Stimulated activated naive CD4-positive, alpha-beta T cell (primary cell): Measurements from ENCODE around the gene PDGFA.
A peak's percentile ranks its signal among the peaks of the same experiment; 100 is the strongest.

Source experiments
- DNase-seq, 6 experiments: peaks; one replicate each; lab custom pipeline; 2025; lab: John Stamatoyannopoulos, UW

The PDGFA gene

DNA sequence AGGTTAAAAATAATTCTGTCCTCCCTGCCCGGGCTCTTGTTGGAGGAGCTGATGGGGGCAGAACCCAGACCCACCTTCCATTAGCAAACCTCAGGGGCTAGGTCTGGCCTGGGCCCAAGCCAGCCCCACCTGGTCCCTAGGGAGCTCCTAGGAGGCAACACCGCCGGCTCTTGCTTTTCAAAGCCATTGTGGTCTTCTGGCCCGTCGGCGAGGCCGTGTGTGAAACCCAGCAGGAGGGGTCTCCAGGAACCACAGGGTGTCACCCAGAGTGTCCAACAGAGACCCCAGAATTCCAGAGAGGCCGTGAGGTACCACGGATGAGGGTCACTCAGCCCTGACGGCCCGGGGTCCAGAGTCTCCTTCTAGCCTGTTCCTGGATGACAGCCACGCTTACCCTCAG is 16.6 kb upstream of the PDGFA start:
- DNase-seq, result no peak

DNA sequence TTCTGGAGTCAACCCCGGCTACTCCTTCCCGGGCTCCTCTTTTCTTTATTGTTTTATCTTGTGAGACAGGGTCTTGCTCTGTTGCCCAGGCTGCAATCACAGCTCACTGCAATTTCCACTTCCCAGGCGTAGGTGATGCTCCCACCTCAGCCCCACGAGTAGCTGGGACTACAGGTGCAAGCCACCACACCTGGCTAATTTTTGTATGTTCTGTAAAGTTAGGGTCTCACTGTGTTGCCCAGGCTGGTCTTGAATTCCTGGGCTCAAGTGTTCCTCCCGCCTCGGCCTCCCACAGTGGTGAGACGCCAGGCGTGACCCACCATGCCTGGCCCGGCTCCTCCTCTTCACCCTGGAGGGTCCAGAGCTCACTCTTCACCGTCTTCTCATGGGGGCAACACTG is 15.3 kb upstream of the PDGFA start:
- no peak for DNase-seq

- no peak for DNase-seq
Observed at GRCh38 chr7:534075-534474, 14.4 kb upstream of the PDGFA start.

DNA sequence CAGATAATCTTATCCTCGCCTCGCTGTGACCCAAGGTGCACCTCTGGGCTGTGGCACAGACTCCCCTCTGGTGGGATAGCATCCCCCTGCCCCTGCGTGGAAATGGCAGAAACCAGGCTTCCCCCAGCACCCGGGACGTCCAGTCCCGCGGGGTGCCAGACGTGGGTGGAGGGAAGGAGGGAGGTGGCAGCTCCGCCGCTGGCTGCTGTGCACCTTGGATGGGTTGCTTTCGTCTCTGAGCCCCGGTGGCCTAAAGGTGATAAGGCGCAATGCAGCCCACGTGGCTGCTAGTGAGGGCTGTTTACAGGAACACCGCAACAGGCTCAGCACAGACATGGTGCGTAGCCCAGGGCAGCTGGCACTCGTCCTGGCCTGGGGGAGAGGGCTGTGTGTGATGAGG is 13.6 kb upstream of the PDGFA start:
- no peak for DNase-seq

DNA sequence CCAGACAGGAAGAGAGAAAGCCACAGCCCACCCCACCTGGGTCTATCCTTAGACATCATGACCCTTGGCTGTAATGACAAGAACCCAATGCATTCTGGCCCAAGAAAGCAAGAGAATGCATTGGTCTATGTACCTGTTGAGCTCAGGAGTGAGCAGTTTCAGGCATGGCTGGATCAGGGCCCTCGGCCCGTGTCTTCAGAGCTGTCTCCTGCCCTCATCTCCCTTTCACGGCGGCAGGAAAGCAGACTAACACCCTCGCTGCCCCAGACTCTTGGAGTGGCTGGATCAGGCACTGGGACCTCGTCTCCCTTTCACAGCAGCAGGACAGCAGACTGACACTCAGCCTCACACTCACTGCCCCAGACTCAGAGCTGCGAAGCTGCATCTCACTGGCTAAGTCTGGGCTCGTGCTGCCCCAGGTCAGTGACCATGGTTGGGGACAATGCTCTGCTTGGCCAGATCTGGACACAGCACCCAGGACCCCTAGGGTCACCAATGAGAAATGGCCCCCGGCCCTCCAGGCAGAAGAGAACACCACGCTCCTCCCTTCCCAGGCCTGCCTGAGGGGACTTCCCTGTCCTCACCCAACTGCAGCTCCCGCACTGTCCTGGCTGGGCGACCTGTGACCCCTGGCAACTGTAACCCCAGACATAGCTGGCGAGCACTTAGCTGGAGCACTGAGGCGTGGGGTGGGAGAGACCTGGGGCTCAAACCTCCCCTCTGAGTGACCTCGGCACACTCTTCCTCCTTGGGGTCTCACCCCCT is 12.9 kb upstream of the PDGFA start:
- no peak for DNase-seq

GRCh38 chr7:531777-532176 is 12.1 kb upstream of the PDGFA start:
- DNase-seq, result no peak

GRCh38 chr7:528451-528850 is 8.8 kb upstream of the PDGFA start:
- DNase-seq, result no peak

DNA sequence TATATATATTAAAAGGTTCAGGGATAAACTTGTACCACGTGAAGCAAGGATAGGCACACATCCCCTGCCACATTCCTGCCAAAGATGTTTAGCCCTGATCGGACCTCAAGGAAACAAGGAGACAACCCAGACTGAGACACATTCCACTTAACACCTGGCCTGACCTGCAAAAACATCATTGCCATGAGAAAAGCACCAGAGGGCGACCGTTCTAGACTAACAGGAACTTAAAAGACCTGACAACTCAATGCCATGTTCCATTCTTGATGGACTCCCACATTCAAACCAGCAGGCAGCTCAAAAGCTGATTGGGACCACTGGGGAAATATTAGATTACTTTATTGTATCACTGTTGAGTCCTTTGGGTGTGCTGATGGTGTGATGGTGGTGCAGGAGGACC is 8.1 kb upstream of the PDGFA start:
- no peak for DNase-seq

DNA sequence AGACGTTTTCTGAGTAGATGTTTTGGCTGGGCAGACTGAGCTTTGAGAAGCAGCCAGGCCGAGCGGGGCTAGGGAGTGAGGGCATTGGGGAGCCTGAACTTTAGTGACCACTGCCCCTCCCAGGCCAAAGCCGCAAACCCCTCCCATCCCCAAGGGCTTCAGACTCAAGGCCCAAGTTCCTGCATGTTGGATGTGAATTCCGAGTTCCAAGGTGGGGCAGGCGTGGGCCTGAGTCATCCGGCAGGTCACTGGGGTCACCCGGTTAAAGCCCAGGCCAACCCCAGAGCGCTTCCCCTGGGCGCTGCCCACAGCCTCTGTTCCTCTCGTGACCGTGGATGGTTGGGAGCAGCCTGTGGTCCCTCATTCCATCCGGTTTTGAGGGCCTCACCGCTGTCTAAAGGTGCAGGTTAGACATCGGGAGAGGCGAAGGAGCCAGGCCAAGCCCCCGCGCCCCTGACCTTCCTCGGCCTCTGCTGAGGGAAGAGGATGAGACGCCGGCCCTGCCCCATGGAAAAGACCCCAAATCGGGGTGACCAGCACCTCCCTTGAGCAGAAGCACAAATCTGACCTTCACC is 6.9 kb upstream of the PDGFA start:
- DNase-seq, result no peak

- no peak for DNase-seq
Observed at GRCh38 chr7:525740-526139, 6.1 kb upstream of the PDGFA start.

DNA sequence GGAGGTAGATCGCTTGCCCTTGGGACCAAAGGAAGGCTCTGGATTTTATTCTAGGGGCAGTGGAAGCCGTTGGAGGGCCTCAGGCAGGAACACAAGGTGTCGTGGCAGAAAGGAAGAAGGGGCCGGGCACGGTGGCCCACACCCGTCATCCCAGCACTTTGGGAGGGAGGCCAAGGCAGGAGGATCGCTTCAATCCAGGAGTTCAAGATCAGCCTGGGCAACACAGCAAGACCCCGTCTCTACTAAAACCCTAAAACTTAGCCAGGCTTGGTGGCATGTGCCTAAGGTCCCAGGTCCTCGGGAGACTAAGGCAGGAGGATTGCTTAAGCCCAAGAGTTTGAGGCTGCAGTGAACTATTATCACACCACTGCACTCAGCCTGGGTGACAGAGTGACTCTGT is 5.2 kb upstream of the PDGFA start:
- no peak for DNase-seq

- DNase-seq, result no peak
Observed at GRCh38 chr7:523347-524336, 4.0 kb upstream of the PDGFA start.

DNA sequence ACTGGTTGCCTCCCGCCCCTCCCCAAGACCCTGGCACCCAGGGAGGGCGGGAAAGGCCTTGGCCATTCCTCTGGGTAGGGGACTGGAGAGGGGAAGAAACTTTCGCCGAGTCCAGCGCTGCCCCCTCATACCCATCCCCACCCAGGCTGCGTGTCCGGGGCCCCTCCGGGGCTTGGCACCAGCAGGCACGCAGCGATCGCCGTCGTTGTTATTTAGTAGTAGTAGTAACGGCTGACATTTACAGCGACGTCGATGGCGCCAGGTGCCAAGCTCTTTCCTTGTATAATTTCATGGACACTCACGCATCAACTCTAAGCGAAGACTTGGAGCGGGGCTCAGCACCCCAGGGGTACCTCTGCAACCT is 3.3 kb upstream of the PDGFA start:
- DNase-seq, result no peak

DNA sequence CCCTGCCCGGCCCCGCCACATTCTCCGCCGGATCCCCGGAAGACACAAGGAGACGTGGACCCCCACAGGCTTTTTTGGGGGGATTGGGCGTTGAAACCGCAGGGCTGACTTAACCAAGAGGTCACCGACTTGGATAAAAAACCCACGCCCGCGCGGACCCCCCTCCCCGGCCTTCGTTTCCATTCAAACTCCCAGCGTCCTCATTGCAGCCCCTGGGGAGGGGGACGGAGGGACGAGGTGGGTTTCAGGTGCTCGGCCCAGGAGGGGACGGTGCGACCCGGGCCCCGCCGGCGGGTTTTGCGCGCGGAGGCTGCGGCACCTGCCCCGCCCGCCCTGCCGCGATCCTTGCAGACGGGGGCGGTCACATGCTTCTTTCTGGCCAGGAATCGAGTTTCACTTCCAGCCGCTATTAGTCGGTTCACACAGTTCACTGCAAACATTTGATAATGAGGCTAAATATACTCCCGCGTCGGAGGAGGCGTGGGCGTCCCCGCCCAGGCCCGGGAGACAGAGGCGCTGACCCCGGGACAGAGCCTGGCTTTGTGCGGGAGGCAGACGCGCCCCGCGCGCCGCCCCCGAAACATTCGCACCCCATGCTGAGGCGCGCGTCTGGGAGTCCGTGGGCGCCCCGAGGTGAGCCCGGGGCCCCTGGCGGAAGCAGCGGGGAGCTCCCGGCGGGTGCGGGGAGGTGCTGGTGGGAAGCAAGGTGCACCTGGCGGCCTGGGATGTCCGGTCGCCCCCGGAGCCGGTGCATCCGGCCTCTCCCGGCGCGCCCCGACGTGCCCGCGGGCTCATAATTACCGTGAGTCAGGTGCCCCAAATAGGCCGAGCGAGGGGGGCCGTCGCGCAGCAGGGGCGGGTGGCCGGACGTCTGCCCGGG is 2.7 kb upstream of the PDGFA start:
- peak in 3 of 6 experiments; percentile 12 to 27 (median 13) for DNase-seq

DNA sequence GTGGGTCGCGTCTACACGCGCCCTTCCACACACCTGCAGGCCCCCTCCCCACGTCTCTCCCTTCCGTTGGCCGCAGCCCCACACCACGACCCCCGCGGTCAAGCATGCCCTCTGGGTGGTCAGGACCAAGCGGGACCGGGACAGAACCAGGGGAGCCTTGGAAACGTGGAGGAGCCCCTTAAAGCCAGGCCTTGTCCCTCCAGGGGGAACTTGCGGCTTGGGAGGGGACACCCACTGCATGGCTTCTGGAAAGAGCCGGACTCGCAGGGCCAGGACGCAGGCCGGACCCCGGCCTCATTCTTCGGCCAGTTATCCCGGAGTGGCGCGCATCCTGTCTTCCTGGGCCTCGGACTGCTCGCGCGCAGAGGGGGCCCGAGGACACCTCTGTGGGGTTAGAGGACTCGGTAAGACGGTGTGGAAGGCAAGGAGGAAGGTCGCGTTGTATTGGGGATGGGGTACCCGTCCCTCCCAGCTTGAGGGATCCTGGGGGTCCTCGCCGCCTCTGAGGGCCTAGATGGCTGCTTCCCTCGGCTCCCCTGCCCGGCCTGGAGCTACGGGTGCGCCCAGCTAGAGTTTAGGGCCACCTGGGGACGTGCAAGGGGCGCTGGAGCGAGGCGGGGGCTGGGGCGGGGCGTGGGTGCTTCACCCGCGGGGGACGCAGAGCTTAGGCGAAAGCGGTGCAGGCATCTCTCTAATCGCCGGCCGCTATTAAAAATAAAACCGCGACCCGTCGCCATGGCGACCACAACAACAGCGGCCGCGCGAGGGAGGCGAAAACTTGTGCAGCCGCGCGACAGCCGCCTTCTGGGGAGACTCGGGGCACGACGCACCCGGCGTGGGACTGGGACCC is 1.8 kb upstream of the PDGFA start:
- peak in 1 of 6 experiments; percentile 14 for DNase-seq

- peak in 1 of 6 experiments; percentile 14 for DNase-seq
Observed at GRCh38 chr7:520503-521161, 986 bp upstream of the PDGFA start.

GRCh38 chr7:518630-519483 is 789 bp downstream of the PDGFA start:
- DNase-seq, result peak in 2 of 6 experiments; percentile 12 to 45

DNA sequence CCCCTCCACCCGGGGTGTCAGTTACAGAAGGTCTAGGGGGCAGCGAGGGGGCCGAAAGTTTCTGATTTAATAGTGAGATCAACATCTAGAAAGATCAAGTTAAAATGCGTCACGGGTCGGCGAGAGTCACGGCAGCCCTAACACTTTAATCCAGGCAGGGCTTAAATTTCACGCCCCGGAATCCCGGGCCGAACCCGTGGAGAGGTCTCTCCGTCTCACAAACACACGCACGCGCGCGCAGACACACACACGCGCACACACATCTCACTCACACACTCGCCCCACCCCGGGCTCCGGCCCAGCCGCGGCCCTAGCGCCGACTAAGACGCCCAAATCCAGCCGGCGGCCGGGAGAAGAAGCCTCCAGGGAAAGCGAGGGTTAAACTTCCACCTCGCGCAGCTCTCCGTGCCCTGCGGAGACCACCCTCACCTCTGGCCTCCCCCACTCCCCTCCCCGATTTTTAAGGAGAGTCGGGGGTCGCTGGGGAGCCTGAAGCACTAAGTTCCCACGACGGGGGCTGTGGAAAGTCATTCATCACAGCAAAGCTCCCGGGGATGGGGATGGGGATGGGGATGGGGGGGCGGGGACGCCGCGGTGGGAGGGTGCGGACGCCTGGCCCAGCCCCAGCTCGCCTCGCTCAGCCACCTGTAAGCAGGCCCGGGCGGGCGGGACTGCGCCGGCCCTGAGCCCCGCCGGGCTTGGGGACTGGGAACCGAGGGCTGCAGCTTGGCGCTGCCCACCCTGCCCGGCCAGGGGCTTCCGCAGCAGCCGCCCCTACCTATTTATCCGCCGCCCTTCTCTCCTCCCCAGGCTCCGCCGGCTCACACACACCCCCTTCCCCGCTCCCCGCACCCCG is 1.6 kb downstream of the PDGFA start:
- no peak for DNase-seq
